ENCODE results near the gene TARS2. TPM values are rescaled to one million over a fixed set of nuclear protein-coding genes. Genes with fewer than 3 reads are reported as not detected.

TARS2 gene
- total RNA-seq, 1 experiment from 2014 or later = 44.8 TPM

GRCh38 chr1:150479927-150480352 is 7.3 kb upstream of the TARS2 start:
- POLR2A ChIA-PET (ENCODE audit: unreplicated experiment) = no interaction called here
- no peak overlapping the region for H3K4me3 ChIP-seq

DNA sequence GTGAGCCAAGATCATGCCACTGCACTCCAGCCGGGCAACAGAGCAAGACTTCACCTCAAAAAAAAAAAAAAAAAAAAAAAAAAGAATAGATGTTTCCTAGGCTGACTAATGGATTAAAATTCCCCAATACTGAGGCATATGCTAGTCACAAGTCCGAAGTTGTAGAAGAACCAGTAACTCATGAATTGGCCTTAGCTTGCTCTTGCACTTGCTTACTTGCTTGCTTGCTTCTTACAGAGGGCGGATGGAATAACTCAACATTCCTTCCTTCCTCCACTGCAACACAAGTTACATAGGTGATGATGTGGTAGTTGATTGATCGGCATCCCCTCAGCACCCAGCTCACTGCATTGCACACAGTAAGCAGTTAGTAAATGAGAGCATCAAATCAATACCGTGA is 2.8 kb upstream of the TARS2 start:
- intact Hi-C loops (cut with micrococcal nuclease; ENCODE audit: unreplicated experiment) = no loop called here
- no peak for TF ChIP-seq EZH2 (IDR thresholded peaks at IDR 0.05; ENCODE audit: low read depth)
- TF ChIP-seq CTCF (conservative IDR thresholded peaks at IDR 0.05) = no peak
- no TSS peak for BruUV-seq (replicated peaks)

More at GRCh38 chr1:150479927-150480352, 7.3 kb upstream of the TARS2 start:
- Histone ChIP-seq H3K36me3 (ENCODE audit: low read depth) (no peaks in the 10 kb centered on the region), H3K9me3 (ENCODE audit: insufficient read depth, low read depth) (no peaks in the 10 kb centered on the region), H3K9me2 (ENCODE audit: insufficient read depth) (no peaks in the 10 kb centered on the region), H3K4me1 (replicated peaks; ENCODE audit: insufficient read depth) (peaks cover 3% of the 10 kb centered on the region; the same call in 1 of the 2 replicates), H3K27ac (no peak overlapping the region), H3K4me2 (no peak overlapping the region), H3K79me2 (ENCODE audit: low read depth) (no peaks in the 10 kb centered on the region), H3K27me3 (ENCODE audit: insufficient read depth, low read depth) (no peaks in the 10 kb centered on the region), H3F3A (ENCODE audit: insufficient read depth, low read depth) (peaks cover 27% of the 10 kb centered on the region), H2AFZ (no peak overlapping the region), H4K20me1 (ENCODE audit: insufficient read depth) (no peaks in the 10 kb centered on the region)
- DNase-seq = no peak
- intact Hi-C loops (cut with micrococcal nuclease; ENCODE audit: unreplicated experiment) = no loop called here
- CTCF ChIA-PET = interaction anchor here (0.6 kb wide), 1 partner anchor 443 kb away, joined by 3 read pairs; no protein-coding TSS in a partner anchor
- TF ChIP-seq EZH2 (IDR thresholded peaks at IDR 0.05; ENCODE audit: low read depth) (no peak), CTCF (conservative IDR thresholded peaks at IDR 0.05) (no peak)
- no TSS peak for BruUV-seq (replicated peaks)

DNA sequence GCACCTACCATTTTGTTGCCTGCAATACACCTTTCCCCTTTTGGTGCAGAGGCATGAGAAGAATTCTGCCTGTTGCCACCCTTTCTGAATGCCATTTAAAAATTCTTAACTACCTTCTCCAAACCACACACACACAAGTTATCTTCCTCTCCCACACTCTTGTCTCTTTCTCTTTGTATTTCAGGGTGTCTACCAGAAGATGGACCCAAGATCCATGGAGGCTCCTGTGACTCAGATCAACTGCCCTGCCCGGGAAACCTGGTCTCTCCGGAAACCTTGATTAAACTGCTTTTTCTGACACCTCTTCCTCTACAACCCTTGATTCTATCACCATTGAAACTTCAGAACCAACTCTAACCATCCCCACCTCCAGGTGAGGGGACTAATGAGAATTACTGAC is 2.4 kb upstream of the TARS2 start:
- peaks cover 9% of the 10 kb centered on the region; the same call in 1 of the 2 replicates for H3K36me3 ChIP-seq (ENCODE audit: low read depth)
- DNase-seq = peak in 1 of 2 experiments; percentile 22
- no peaks in the 10 kb centered on the region for H3K27me3 ChIP-seq (ENCODE audit: insufficient read depth, low read depth)
- H3K4me3 ChIP-seq = no peak overlapping the region
- POLR2A ChIA-PET (ENCODE audit: unreplicated experiment) = no interaction called here
- peaks cover 18% of the 10 kb centered on the region; the same call in 1 of the 2 replicates for H3F3A ChIP-seq (ENCODE audit: insufficient read depth, low read depth)
- H3K4me2 ChIP-seq = no peak overlapping the region
- no TSS peak for BruUV-seq (replicated peaks)
- H4K20me1 ChIP-seq (ENCODE audit: insufficient read depth) = no peaks in the 10 kb centered on the region
- intact Hi-C loops (cut with micrococcal nuclease; ENCODE audit: unreplicated experiment) = loop anchor here (5.0 kb wide), 2 partner anchors 47 to 67 kb away; no protein-coding TSS in a partner anchor
- peaks cover 14% of the 10 kb centered on the region for H3K79me2 ChIP-seq (ENCODE audit: low read depth)
- CTCF ChIA-PET = interaction anchor here (0.6 to 0.7 kb wide), 2 partner anchors 145 to 437 kb away, joined by 4 read pairs; no protein-coding TSS in a partner anchor
- H2AFZ ChIP-seq = peak overlapping the region; percentile 64; the same call in 1 of the 2 replicates
- H3K27ac ChIP-seq = no peak overlapping the region
- TF ChIP-seq CTCF (conservative IDR thresholded peaks at IDR 0.05) = 0 out of 2 replicates have a peak, but pooled peaks have one; percentile 23
- TF ChIP-seq EZH2 (IDR thresholded peaks at IDR 0.05; ENCODE audit: low read depth) = no peak
- H3K4me1 ChIP-seq (replicated peaks; ENCODE audit: insufficient read depth) = peaks cover 8% of the 10 kb centered on the region; the same call in 1 of the 2 replicates
- H3K9me3 ChIP-seq (ENCODE audit: insufficient read depth, low read depth) = no peaks in the 10 kb centered on the region
- H3K9me2 ChIP-seq (ENCODE audit: insufficient read depth) = no peaks in the 10 kb centered on the region

More for the DNA sequence above, 2.8 kb upstream of the TARS2 start:
- Histone ChIP-seq H3K79me2 (ENCODE audit: low read depth) (peaks cover 14% of the 10 kb centered on the region), H3K4me1 (replicated peaks; ENCODE audit: insufficient read depth) (peaks cover 8% of the 10 kb centered on the region; the same call in 1 of the 2 replicates), H3K9me2 (ENCODE audit: insufficient read depth) (no peaks in the 10 kb centered on the region), H3K4me3 (no peak overlapping the region), H4K20me1 (ENCODE audit: insufficient read depth) (no peaks in the 10 kb centered on the region), H3K36me3 (ENCODE audit: low read depth) (peaks cover 8% of the 10 kb centered on the region; the same call in 1 of the 2 replicates), H3K4me2 (no peak overlapping the region), H3K27ac (no peak overlapping the region), H3K9me3 (ENCODE audit: insufficient read depth, low read depth) (no peaks in the 10 kb centered on the region), H3F3A (ENCODE audit: insufficient read depth, low read depth) (peaks cover 18% of the 10 kb centered on the region; the same call in 1 of the 2 replicates), H3K27me3 (ENCODE audit: insufficient read depth, low read depth) (no peaks in the 10 kb centered on the region), H2AFZ (no peak overlapping the region)
- peak in 1 of 2 experiments; percentile 37 for DNase-seq
- ChIA-PET CTCF (interaction anchor here (0.6 to 0.7 kb wide), 2 partner anchors 48 to 145 kb away, joined by 3 to 4 read pairs; no protein-coding TSS in a partner anchor), POLR2A (ENCODE audit: unreplicated experiment) (interaction anchor here (0.7 kb wide), 1 partner anchor 400 kb away, joined by 36 read pairs; no protein-coding TSS in a partner anchor)
